Measurements from ENCODE around the gene PUS3. TPM values are rescaled to one million over a fixed set of nuclear protein-coding genes. Genes with fewer than 3 reads are reported as not detected.
A peak's percentile ranks its signal among the peaks of the same experiment; 100 is the strongest.

Gene PUS3
- total RNA-seq, 4 donors from 2014 or later, result 7.1 to 20.2 (median 8.5) TPM

GRCh38 chr11:125925247-125925740, 22.3 kb upstream of the PUS3 start:
- 65% methylated on average over 6 of the region's 6 CpGs for WGBS
- Histone ChIP-seq H3K4me3 (no peak overlapping the region), H3K4me1 (peaks cover 0 to 7% (median 3%) of the 10 kb centered on the region in 4 donors), H3K27ac (replicated peaks in 1 of 4) (no peak overlapping the region), H3K27me3 (no peaks in the 10 kb centered on the region), H3K36me3 (no peaks in the 10 kb centered on the region), H3K9me3 (no peaks in the 10 kb centered on the region)
- TF ChIP-seq EP300 (IDR thresholded peaks at IDR 0.05) (no peak), CTCF (IDR thresholded peaks at IDR 0.05) (no peak), POLR2AphosphoS5 (IDR thresholded peaks at IDR 0.05) (no peak), POLR2A (IDR thresholded peaks at IDR 0.05; ENCODE audit: low read depth) (no peak)
- intact Hi-C loops (cut with DNase I), result no loop called here
- peak; percentile 85 for DNase-seq (ENCODE audit: extremely low spot score)

DNA sequence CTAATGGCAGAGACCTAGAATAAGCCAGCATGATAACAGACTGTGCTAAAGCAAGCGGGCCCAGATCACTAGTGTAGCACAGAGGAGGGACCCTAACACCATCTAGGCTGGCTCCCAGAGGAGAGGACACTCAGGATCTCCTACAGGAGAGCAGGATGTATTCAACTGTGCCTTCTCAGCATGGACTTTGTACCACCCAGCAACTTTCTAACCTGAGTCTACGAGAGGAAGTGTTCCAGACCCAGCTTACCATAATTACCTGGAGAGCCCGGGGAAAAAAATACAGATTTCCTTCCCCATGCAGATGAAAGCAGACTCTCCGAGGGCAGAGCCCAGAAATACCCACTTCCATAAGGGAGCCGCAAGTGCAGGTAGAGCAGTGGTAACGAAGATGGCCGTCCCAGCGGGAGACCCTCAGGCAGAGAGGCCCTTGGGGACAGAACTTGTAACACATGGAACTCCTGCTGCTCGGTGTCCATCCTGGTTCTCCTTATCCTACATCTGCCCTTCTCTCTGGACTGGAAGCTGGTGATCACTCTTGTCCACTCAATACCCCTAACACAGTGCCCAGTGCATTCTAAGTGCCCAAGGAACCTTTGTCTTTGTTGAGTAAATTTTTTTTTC, 21.5 kb upstream of the PUS3 start:
- H3K4me1 ChIP-seq, result peaks cover 0 to 7% (median 3%) of the 10 kb centered on the region in 4 donors
- DNase-seq (ENCODE audit: extremely low spot score), result peak; percentile 83
- H3K27me3 ChIP-seq, result peaks cover 0 to 7% (median 0%) of the 10 kb centered on the region in 4 donors
- H3K4me3 ChIP-seq, result no peak overlapping the region
- TF ChIP-seq EP300 (IDR thresholded peaks at IDR 0.05) (no peak), CTCF (IDR thresholded peaks at IDR 0.05) (no peak), POLR2A (IDR thresholded peaks at IDR 0.05; ENCODE audit: low read depth) (no peak), POLR2AphosphoS5 (IDR thresholded peaks at IDR 0.05) (no peak)
- intact Hi-C loops (cut with DNase I), result loop anchor here (5.0 kb wide), 1 partner anchor 138 kb away; the partner anchor contains the start of gene CDON
- H3K27ac ChIP-seq (replicated peaks in 1 of 4), result no peak overlapping the region
- 86% methylated on average over 9 of the region's 9 CpGs for WGBS
- no peaks in the 10 kb centered on the region for H3K36me3 ChIP-seq
- H3K9me3 ChIP-seq, result no peaks in the 10 kb centered on the region

- DNase-seq (ENCODE audit: extremely low spot score), result peak; percentile 68
- H3K9me3 ChIP-seq, result no peaks in the 10 kb centered on the region
- peaks cover 0 to 7% (median 3%) of the 10 kb centered on the region in 4 donors for H3K4me1 ChIP-seq
- peaks cover 0 to 10% (median 0%) of the 10 kb centered on the region in 4 donors for H3K27me3 ChIP-seq
- intact Hi-C loops (cut with DNase I), result loop anchor here (1.0 to 5.0 kb wide), 2 partner anchors 139 to 270 kb away; partner anchors contain the start of gene CDON
- no peak overlapping the region for H3K27ac ChIP-seq (replicated peaks in 1 of 4)
- H3K4me3 ChIP-seq, result no peak overlapping the region
- no peaks in the 10 kb centered on the region for H3K36me3 ChIP-seq
- 92% methylated on average over 8 of the region's 8 CpGs for WGBS
- no peak for TF ChIP-seq EP300 (IDR thresholded peaks at IDR 0.05)
- no peak for TF ChIP-seq CTCF (IDR thresholded peaks at IDR 0.05)
These were observed 20.6 kb upstream of the PUS3 start for GRCh38 chr11:125923633-125924032.

GRCh38 chr11:125923012-125923579, 20.1 kb upstream of the PUS3 start:
- TF ChIP-seq POLR2AphosphoS5 (IDR thresholded peaks at IDR 0.05) (no peak), CTCF (IDR thresholded peaks at IDR 0.05) (peak; percentile 78 to 88 (median 82)), EP300 (IDR thresholded peaks at IDR 0.05) (no peak)
- Histone ChIP-seq H3K27me3 (peaks cover 0 to 16% (median 0%) of the 10 kb centered on the region in 4 donors), H3K4me1 (peaks cover 0 to 7% (median 3%) of the 10 kb centered on the region in 4 donors), H3K9me3 (no peaks in the 10 kb centered on the region), H3K27ac (replicated peaks in 1 of 4) (no peak overlapping the region), H3K4me3 (no peak overlapping the region), H3K36me3 (no peaks in the 10 kb centered on the region)
- DNase-seq (ENCODE audit: extremely low spot score), result peak; percentile 91
- 4% methylated on average over 8 of the region's 8 CpGs for WGBS
- intact Hi-C loops (cut with DNase I), result loop anchor here (1.0 to 5.0 kb wide), 2 partner anchors 139 to 270 kb away; partner anchors contain the start of gene CDON

Data from esophagus muscularis mucosa (tissue), 4 donors.